Prostate gland (tissue), 2 donors: ENCODE measurements around the gene ZNF701. TPM values are rescaled to one million over a fixed set of nuclear protein-coding genes. Genes with fewer than 3 reads are reported as not detected.
A peak's percentile ranks its signal among the peaks of the same experiment; 100 is the strongest.
"Not testable (repeated sequence)": the region's sequence is repeated elsewhere in the genome, so short reads cannot be mapped to it uniquely, and the experiment has no call there.

Experiments used
- DNase-seq: peaks from one replicate; pipeline ENCODE4 v3.0.0-alpha.2; 2019; ENCODE audit warnings: low spot score
- H3K27ac ChIP-seq, 2 donors: fragments of 200-600 bp; sonication (generic); 2 replicates each; pipeline ENCODE4 v1.5.1; 2017 to 2019
- H3K27me3 ChIP-seq: fragments of 200-600 bp; sonication (generic); replicated peaks from 2 replicates; pipeline ENCODE4 v1.5.1; 2019; ENCODE audit not compliant: insufficient read depth
- H3K36me3 ChIP-seq, 2 donors: fragments of 200-600 bp; sonication (generic); 1 replicate in 1 of 2; 2 replicates in 1 of 2; pipeline versions ENCODE4 v1.5.1 to v1.8.1; 2017 to 2019
- H3K4me1 ChIP-seq: fragments of 200-600 bp; sonication (generic); replicated peaks from 2 replicates; pipeline ENCODE4 v1.5.1; 2019
- H3K4me3 ChIP-seq, 2 donors: fragments of 200-600 bp; sonication (generic); 2 replicates each; pipeline ENCODE4 v1.5.1; 2017 to 2019
- H3K9me3 ChIP-seq: fragments of 200-600 bp; sonication (generic); 2 replicates; pipeline ENCODE4 v1.5.1; 2017
- CTCF ChIP-seq, 4 experiments: fragments of 200-600 bp in 2 of 4; fragments of 450-650 bp in 2 of 4; sonication (generic) in 2 of 4; IDR thresholded peaks; 1 replicate in 3 of 4; 2 replicates in 1 of 4; pipeline ENCODE4 v1.5.1; 2016 to 2019; ENCODE audit warnings: antibody characterized with exemption in 4 of 4, mild to moderate bottlenecking in 2 of 4, moderate library complexity in 2 of 4
- POLR2A ChIP-seq: fragments of 450-650 bp; IDR thresholded peaks from one replicate; pipeline ENCODE4 v1.6.1; 2016; ENCODE audit warnings: antibody characterized with exemption, mild to moderate bottlenecking
- POLR2AphosphoS5 ChIP-seq: sonication (generic); formaldehyde crosslinking; IDR thresholded peaks from one replicate; pipeline ENCODE4 v1.6.1; 2017; ENCODE audit warnings: antibody characterized with exemption
- WGBS: methylation state at CpG from one replicate; pipeline ENCODE4 v1.1.5; 2018; 5-methylcytosine and 5-hydroxymethylcytosine counted together
- intact Hi-C: fragments of 100-400 bp; cut with DNase I; formaldehyde crosslinking; loops from one replicate; pipeline ENCODE4 v1.14.2; 2022
- total RNA-seq, 2 donors: library from RNA; depleted of rRNA; stranded (reverse); fragments of >200 nt; gene quantifications; one replicate each; pipeline ENCODE4 v1.1.0, GENCODE V29; 2016

The ZNF701 gene
- total RNA-seq, 2 donors from 2014 or later: 15.4 to 22.1 TPM

GRCh38 chr19:52554216-52554971 is 15.7 kb upstream of the ZNF701 start:
- Histone ChIP-seq H3K27ac (no peak overlapping the region), H3K4me3 (no peak overlapping the region), H3K27me3 (no peaks in the 10 kb centered on the region), H3K4me1 (no peaks in the 10 kb centered on the region), H3K9me3 (no peaks in the 10 kb centered on the region), H3K36me3 (peaks cover 12 to 28% of the 10 kb centered on the region in 2 donors)
- DNase-seq: no peak
- intact Hi-C loops: no loop called here
- TF ChIP-seq CTCF (IDR thresholded peaks at IDR 0.05) (no peak), POLR2A (no peak), POLR2AphosphoS5 (no peak)
- 97% methylated on average over 15 of the region's 15 CpGs for WGBS

DNA sequence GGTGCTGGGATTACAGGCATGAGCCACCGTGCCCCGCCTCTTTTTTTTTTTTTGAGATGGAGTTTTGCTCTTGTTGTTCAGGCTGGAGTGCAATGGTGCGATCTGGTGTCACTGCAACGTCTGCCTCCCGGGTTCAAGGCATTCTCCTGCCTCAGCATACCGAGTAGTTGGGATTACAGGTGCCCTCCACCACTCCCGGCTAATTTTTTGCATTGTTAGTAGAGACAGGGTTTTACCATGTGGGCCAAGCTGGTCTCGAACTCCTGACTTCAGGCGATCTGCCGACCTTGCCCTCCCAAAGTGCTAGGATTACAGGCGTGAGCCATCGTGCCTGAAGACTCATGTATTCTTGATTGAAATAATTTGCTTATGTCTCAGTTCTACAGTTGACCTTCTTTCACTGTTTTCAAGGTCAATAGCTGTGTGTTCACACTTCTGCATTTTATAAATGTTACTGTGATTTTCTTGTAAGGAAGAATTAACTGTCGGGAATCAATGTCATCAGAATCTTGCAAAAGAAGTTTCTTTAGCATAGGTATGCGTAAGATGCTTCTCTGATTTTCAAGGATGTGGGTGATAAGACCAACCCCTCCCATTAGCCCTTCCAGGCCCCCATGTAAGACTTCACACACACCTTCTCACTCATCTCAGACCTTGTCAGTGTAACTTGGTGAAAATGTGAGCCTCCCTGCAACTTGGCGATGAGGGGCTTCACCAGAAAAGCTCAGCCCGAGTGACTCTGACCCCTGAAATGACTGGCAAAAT is 12.7 kb upstream of the ZNF701 start:
- Histone ChIP-seq H3K4me1 (no peaks in the 10 kb centered on the region), H3K27me3 (no peaks in the 10 kb centered on the region), H3K27ac (no peak overlapping the region), H3K36me3 (peaks cover 12 to 21% of the 10 kb centered on the region in 2 donors), H3K4me3 (no peak overlapping the region), H3K9me3 (no peaks in the 10 kb centered on the region)
- TF ChIP-seq POLR2AphosphoS5 (no peak), POLR2A (no peak), CTCF (IDR thresholded peaks at IDR 0.05) (no peak)
- no peak for DNase-seq
- WGBS: 97% methylated on average over 16 of the region's 16 CpGs
- intact Hi-C loops: no loop called here

- H3K36me3 ChIP-seq, intact Hi-C loops, H3K9me3 ChIP-seq, H3K27me3 ChIP-seq, H3K4me3 ChIP-seq, H3K4me1 ChIP-seq, DNase-seq: not testable (repeated sequence)
- TF ChIP-seq POLR2AphosphoS5: peak; percentile 5
- peak overlapping the region in 1 of 2 donors; percentile 18 for H3K27ac ChIP-seq
- 33% methylated on average over 5 of the region's 5 CpGs for WGBS
Measured at GRCh38 chr19:52558732-52559445, 11.2 kb upstream of the ZNF701 start.

GRCh38 chr19:52561611-52562010 is 8.5 kb upstream of the ZNF701 start:
- not testable (repeated sequence) for H3K9me3 ChIP-seq

DNA sequence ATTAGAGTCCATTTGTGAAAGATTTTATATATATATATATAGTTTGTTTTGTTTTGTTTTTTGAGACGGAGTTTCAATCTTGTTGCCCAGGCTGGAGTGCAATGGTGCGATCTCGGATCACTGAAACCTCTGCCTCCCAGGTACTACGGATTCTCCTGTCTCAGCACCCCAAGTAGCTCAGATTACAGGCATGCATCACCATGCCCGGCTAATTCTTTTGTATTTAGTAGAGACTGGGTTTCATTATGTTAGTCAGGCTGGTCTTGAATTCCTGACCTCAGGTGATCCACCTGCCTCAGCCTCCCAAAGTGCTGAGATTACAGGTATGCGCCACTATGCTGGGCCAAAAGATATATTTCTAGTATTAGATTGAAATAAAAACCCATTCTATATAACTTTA is 4.0 kb upstream of the ZNF701 start:
- Histone ChIP-seq H3K27ac (no peak overlapping the region), H3K27me3 (no peaks in the 10 kb centered on the region), H3K4me3 (no peak overlapping the region), H3K9me3 (no peaks in the 10 kb centered on the region), H3K36me3 (no peaks in the 10 kb centered on the region), H3K4me1 (no peaks in the 10 kb centered on the region)
- DNase-seq: no peak
- 87% methylated on average over 6 of the region's 6 CpGs for WGBS
- intact Hi-C loops: no loop called here
- no peak for TF ChIP-seq POLR2AphosphoS5
- TF ChIP-seq CTCF (IDR thresholded peaks at IDR 0.05): no peak
- no peak for TF ChIP-seq POLR2A

More at GRCh38 chr19:52561611-52562010, 8.5 kb upstream of the ZNF701 start:
- H3K36me3 ChIP-seq, H3K4me3 ChIP-seq, intact Hi-C loops, H3K27me3 ChIP-seq, H3K4me1 ChIP-seq, H3K27ac ChIP-seq, DNase-seq: not testable (repeated sequence)
- WGBS: 96% methylated on average over 8 of the region's 8 CpGs
